H9 (cell line): Measurements from ENCODE around the gene RAD50. TPM values are rescaled to one million over a fixed set of nuclear protein-coding genes. Genes with fewer than 3 reads are reported as not detected.

ENCODE experiments used
- DNase-seq: peaks from one replicate; pipeline ENCODE4 v3.0.0-alpha.2; 2017
- H2AFZ ChIP-seq: one replicate; pipeline ENCODE4 v1.6.1; 2013; ENCODE audit warnings: mild to moderate bottlenecking, low read length, control low read depth, moderate library complexity
- H2AK5ac ChIP-seq: 2 replicates; pipeline ENCODE4 v1.6.1; 2013; ENCODE audit warnings: low read length, control low read depth, mixed read lengths; ENCODE audit not compliant: insufficient read length
- H2BK120ac ChIP-seq: one replicate; pipeline ENCODE4 v1.6.1; 2013; ENCODE audit warnings: low read depth, mild to moderate bottlenecking, low read length, control low read depth, inconsistent platforms; ENCODE audit not compliant: poor library complexity, severe bottlenecking
- H2BK12ac ChIP-seq: 2 replicates; pipeline ENCODE4 v1.6.1; 2013; ENCODE audit warnings: low read length, control low read depth, mixed read lengths, low read depth; ENCODE audit not compliant: insufficient read length
- H2BK15ac ChIP-seq: 2 replicates; pipeline ENCODE4 v1.6.1; 2013; ENCODE audit warnings: low read depth, low read length, control low read depth
- H2BK20ac ChIP-seq: one replicate; pipeline ENCODE4 v1.6.1; 2013; ENCODE audit warnings: low read depth, mild to moderate bottlenecking, low read length, control low read depth, inconsistent platforms; ENCODE audit not compliant: poor library complexity, severe bottlenecking
- H2BK5ac ChIP-seq: 2 replicates; pipeline ENCODE4 v1.6.1; 2013; ENCODE audit warnings: low read length, control low read depth, mixed read lengths; ENCODE audit not compliant: insufficient read length
- H3K14ac ChIP-seq: 2 replicates; pipeline ENCODE4 v1.6.1; 2013; ENCODE audit warnings: low read length, control low read depth; ENCODE audit not compliant: insufficient read depth
- H3K18ac ChIP-seq: 2 replicates; pipeline ENCODE4 v1.6.1; 2013; ENCODE audit warnings: low read depth, mild to moderate bottlenecking, mixed read lengths, low read length, control low read depth; ENCODE audit not compliant: insufficient read length
- H3K23ac ChIP-seq: 2 replicates; pipeline ENCODE4 v1.6.1; 2013; ENCODE audit warnings: low read length, control low read depth, mixed read lengths, low read depth; ENCODE audit not compliant: insufficient read length
- H3K23me2 ChIP-seq: 2 replicates; pipeline ENCODE4 v1.6.1; 2013; ENCODE audit warnings: low read depth, mild to moderate bottlenecking, mixed read lengths, low read length, control low read depth; ENCODE audit not compliant: insufficient read length, poor library complexity, severe bottlenecking
- H3K27ac ChIP-seq: 2 replicates; pipeline ENCODE4 v1.5.1; 2013; ENCODE audit warnings: low read length, control low read depth, mixed read lengths, low read depth; ENCODE audit not compliant: insufficient read length
- H3K27me3 ChIP-seq: 2 replicates; pipeline ENCODE4 v1.6.1; 2013; ENCODE audit warnings: low read length, control low read depth, inconsistent platforms; ENCODE audit not compliant: insufficient read depth
- H3K4ac ChIP-seq: 2 replicates; pipeline ENCODE4 v1.6.1; 2013; ENCODE audit warnings: low read depth, mild to moderate bottlenecking, control low read depth, inconsistent platforms, low read length, moderate library complexity
- H3K4me1 ChIP-seq: 2 replicates; pipeline ENCODE4 v1.6.1; 2013; ENCODE audit warnings: low read length, control low read depth, inconsistent platforms; ENCODE audit not compliant: insufficient read depth
- H3K4me2 ChIP-seq: 2 replicates; pipeline ENCODE4 v1.6.1; 2013; ENCODE audit warnings: low read length, control low read depth, mixed read lengths; ENCODE audit not compliant: insufficient read length, insufficient read depth
- H3K56ac ChIP-seq: 2 replicates; pipeline ENCODE4 v1.6.1; 2013; ENCODE audit warnings: low read depth, mild to moderate bottlenecking, mixed read lengths, low read length, control low read depth; ENCODE audit not compliant: insufficient read length
- H3K79me1 ChIP-seq: 2 replicates; pipeline ENCODE4 v1.6.1; 2013; ENCODE audit warnings: low read depth, mild to moderate bottlenecking, moderate library complexity, low read length, control low read depth, inconsistent platforms; ENCODE audit not compliant: insufficient read depth, poor library complexity, severe bottlenecking
- H3K79me2 ChIP-seq: 2 replicates; pipeline ENCODE4 v1.6.1; 2013; ENCODE audit warnings: low read length, control low read depth, inconsistent platforms; ENCODE audit not compliant: insufficient read depth
- H3K9ac ChIP-seq: 2 replicates; pipeline ENCODE4 v1.6.1; 2013; ENCODE audit warnings: low read length, control low read depth, mixed read lengths; ENCODE audit not compliant: insufficient read length; ENCODE audit errors: extremely low read depth
- H3K9me3 ChIP-seq: one replicate; pipeline ENCODE4 v1.6.1; 2013; ENCODE audit warnings: low read depth, low read length, inconsistent platforms; ENCODE audit not compliant: control insufficient read depth
- H3T11ph ChIP-seq: one replicate; pipeline ENCODE4 v1.6.1; 2013; ENCODE audit warnings: mild to moderate bottlenecking, low read length, control low read depth, inconsistent platforms
- H4K20me1 ChIP-seq: one replicate; pipeline ENCODE4 v1.6.1; 2013; ENCODE audit not compliant: control insufficient read depth, insufficient read length, insufficient read depth
- H4K5ac ChIP-seq: 2 replicates; pipeline ENCODE4 v1.6.1; 2013; ENCODE audit warnings: low read depth, mild to moderate bottlenecking, mixed read lengths, low read length, control low read depth; ENCODE audit not compliant: insufficient read length
- H4K8ac ChIP-seq: replicated peaks from 2 replicates; pipeline ENCODE4 v1.6.1; 2013; ENCODE audit warnings: low read length, control low read depth, mixed read lengths, low read depth; ENCODE audit not compliant: insufficient read length
- H4K91ac ChIP-seq: 2 replicates; pipeline ENCODE4 v1.6.1; 2013; ENCODE audit warnings: low read depth, mild to moderate bottlenecking, moderate library complexity, mixed read lengths, low read length, control low read depth; ENCODE audit not compliant: insufficient read length
- H3K27ac Mint-ChIP-seq, 3 experiments: 2 replicates in 2 of 3; 3 replicates in 1 of 3; pipeline ENCODE4 v1.8.0; 2020 to 2021; ENCODE audit warnings: mixed read lengths in 3 of 3, mild to moderate bottlenecking in 1 of 3, moderate library complexity in 1 of 3
- H3K27me3 Mint-ChIP-seq: 2 replicates; pipeline ENCODE4 v1.8.0; 2021; ENCODE audit warnings: low read depth, mild to moderate bottlenecking, moderate library complexity, mixed read lengths
- H3K36me3 Mint-ChIP-seq, 3 experiments: 2 replicates in 2 of 3; 3 replicates in 1 of 3; pipeline ENCODE4 v1.8.0; 2020 to 2021; ENCODE audit warnings: low read depth in 3 of 3, mixed read lengths in 3 of 3; ENCODE audit not compliant: insufficient read depth in 1 of 3
- H3K4me1 Mint-ChIP-seq, 2 experiments: 2 replicates each; pipeline ENCODE4 v1.8.0; 2020; ENCODE audit warnings: mixed read lengths in 2 of 2
- H3K4me3 Mint-ChIP-seq, 2 experiments: 2 replicates in 1 of 2; 3 replicates in 1 of 2; pipeline ENCODE4 v1.8.0; 2020 to 2021; ENCODE audit warnings: mild to moderate bottlenecking in 2 of 2, mixed read lengths in 2 of 2, moderate library complexity in 1 of 2
- H3K9me3 Mint-ChIP-seq, 2 experiments: 2 replicates in 1 of 2; 3 replicates in 1 of 2; pipeline ENCODE4 v1.8.0; 2020; ENCODE audit warnings: mild to moderate bottlenecking in 2 of 2, mixed read lengths in 2 of 2, moderate library complexity in 1 of 2
- WGBS: extraction: QIAGEN DNeasy Blood & Tissue Kit; methylation state at CpG from one replicate; pipeline ENCODE4 v1.1.7; 2013; ENCODE audit warnings: missing lambda C conversion rate, low lambda C conversion rate, mixed read lengths; ENCODE audit not compliant: insufficient read length; ENCODE audit errors: extremely low coverage; 5-methylcytosine and 5-hydroxymethylcytosine counted together
- total RNA-seq: library from RNA; stranded (reverse); gene quantifications from 2 replicates; pipeline ENCODE4 v1.2.1, GENCODE V29; 2021
- TF ChIP-seq, protein P1 (sequence below): fragments of 200-600 bp; sonication (generic); conservative IDR thresholded peaks from 3 replicates; pipeline ENCODE4 v1.8.0; 2021; ENCODE audit warnings: antibody characterized with exemption, mild to moderate bottlenecking

RAD50 gene
- total RNA-seq, 1 experiment from 2014 or later = 46.1 TPM

DNA sequence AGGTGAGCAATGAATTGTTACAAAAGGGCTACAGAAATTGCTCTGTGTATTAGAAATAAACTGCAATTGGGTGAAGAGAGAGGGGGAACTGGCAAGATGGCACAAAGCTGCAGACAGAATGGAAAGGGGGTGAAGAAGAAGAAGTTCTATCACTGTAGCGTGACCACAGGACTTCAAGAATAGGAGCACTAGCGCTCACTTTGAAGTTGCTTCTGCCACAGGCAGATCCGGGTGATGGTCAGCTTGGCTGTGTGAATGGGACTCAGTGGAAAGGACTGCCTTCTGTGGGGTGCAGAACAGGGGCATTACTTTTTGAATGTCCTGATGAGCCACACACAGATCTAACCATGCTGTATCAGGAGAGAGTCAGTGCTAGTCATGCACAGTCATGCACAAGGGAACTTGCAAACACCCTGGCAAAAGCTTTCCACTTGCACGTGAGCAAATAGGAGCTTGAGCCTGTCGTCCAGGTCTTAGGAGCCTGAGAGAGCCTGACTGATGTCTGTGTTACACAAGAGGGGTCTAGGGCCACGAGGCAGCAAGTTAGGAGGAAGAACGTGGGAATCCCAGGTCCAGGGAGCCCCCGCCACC lies 29.7 kb upstream of the RAD50 start:
- Histone ChIP-seq H3K79me1 (no peaks in the 10 kb centered on the region), H3K4me2 (peak overlapping the region; percentile 21)

More for the DNA sequence above, 29.7 kb upstream of the RAD50 start:
- Mint-ChIP-seq H3K4me3 (peak overlapping the region in 1 of 2 experiments; percentile 65; a peak in 2 of 5 replicates), H3K9me3 (peaks cover 2 to 5% of the 10 kb centered on the region in 2 experiments; a peak in 2 of 5 replicates), H3K27ac (no peak overlapping the region), H3K36me3 (no peaks in the 10 kb centered on the region), H3K4me1 (peaks cover 0 to 2% of the 10 kb centered on the region in 2 experiments; a peak in 2 of 4 replicates), H3K27me3 (peaks cover 15% of the 10 kb centered on the region)
- Histone ChIP-seq H2BK12ac (no peak overlapping the region), H3K27me3 (no peaks in the 10 kb centered on the region), H4K8ac (no peak overlapping the region), H2BK5ac (no peak overlapping the region), H3K9me3 (no peaks in the 10 kb centered on the region), H3K9ac (no peak overlapping the region), H2BK20ac (no peak overlapping the region), H2BK120ac (no peak overlapping the region), H4K20me1 (no peaks in the 10 kb centered on the region), H3K23me2 (no peaks in the 10 kb centered on the region), H3K23ac (no peak overlapping the region), H4K5ac (no peak overlapping the region), H2AK5ac (no peak overlapping the region), H3K56ac (no peak overlapping the region), H2BK15ac (no peak overlapping the region), H3K14ac (no peak overlapping the region), H3K79me2 (no peaks in the 10 kb centered on the region), H3K18ac (no peak overlapping the region), H3K4me1 (no peaks in the 10 kb centered on the region), H3K4ac (no peak overlapping the region), H3T11ph (no peak overlapping the region), H2AFZ (no peak overlapping the region), H4K91ac (no peak overlapping the region), H3K27ac (no peak overlapping the region)
- no CpG with 5 or more reads among the region's 8 CpGs for WGBS
- TF ChIP-seq, protein P1, sequence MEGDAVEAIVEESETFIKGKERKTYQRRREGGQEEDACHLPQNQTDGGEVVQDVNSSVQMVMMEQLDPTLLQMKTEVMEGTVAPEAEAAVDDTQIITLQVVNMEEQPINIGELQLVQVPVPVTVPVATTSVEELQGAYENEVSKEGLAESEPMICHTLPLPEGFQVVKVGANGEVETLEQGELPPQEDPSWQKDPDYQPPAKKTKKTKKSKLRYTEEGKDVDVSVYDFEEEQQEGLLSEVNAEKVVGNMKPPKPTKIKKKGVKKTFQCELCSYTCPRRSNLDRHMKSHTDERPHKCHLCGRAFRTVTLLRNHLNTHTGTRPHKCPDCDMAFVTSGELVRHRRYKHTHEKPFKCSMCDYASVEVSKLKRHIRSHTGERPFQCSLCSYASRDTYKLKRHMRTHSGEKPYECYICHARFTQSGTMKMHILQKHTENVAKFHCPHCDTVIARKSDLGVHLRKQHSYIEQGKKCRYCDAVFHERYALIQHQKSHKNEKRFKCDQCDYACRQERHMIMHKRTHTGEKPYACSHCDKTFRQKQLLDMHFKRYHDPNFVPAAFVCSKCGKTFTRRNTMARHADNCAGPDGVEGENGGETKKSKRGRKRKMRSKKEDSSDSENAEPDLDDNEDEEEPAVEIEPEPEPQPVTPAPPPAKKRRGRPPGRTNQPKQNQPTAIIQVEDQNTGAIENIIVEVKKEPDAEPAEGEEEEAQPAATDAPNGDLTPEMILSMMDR = peak; percentile 3; the same call in 2 of the 3 replicates
- no peak for DNase-seq
